H9 (cell line): Measurements from ENCODE around the gene CPA3. TPM values are rescaled to one million over a fixed set of nuclear protein-coding genes. Genes with fewer than 3 reads are reported as not detected.

Source experiments
- DNase-seq: peaks from one replicate; pipeline ENCODE4 v3.0.0-alpha.2; 2017
- H2AFZ ChIP-seq: one replicate; pipeline ENCODE4 v1.6.1; 2013; ENCODE audit warnings: mild to moderate bottlenecking, low read length, control low read depth, moderate library complexity
- H2AK5ac ChIP-seq: 2 replicates; pipeline ENCODE4 v1.6.1; 2013; ENCODE audit warnings: low read length, control low read depth, mixed read lengths; ENCODE audit not compliant: insufficient read length
- H2BK120ac ChIP-seq: one replicate; pipeline ENCODE4 v1.6.1; 2013; ENCODE audit warnings: low read depth, mild to moderate bottlenecking, low read length, control low read depth, inconsistent platforms; ENCODE audit not compliant: poor library complexity, severe bottlenecking
- H2BK12ac ChIP-seq: 2 replicates; pipeline ENCODE4 v1.6.1; 2013; ENCODE audit warnings: low read length, control low read depth, mixed read lengths, low read depth; ENCODE audit not compliant: insufficient read length
- H2BK15ac ChIP-seq: 2 replicates; pipeline ENCODE4 v1.6.1; 2013; ENCODE audit warnings: low read depth, low read length, control low read depth
- H2BK20ac ChIP-seq: one replicate; pipeline ENCODE4 v1.6.1; 2013; ENCODE audit warnings: low read depth, mild to moderate bottlenecking, low read length, control low read depth, inconsistent platforms; ENCODE audit not compliant: poor library complexity, severe bottlenecking
- H2BK5ac ChIP-seq: 2 replicates; pipeline ENCODE4 v1.6.1; 2013; ENCODE audit warnings: low read length, control low read depth, mixed read lengths; ENCODE audit not compliant: insufficient read length
- H3K14ac ChIP-seq: 2 replicates; pipeline ENCODE4 v1.6.1; 2013; ENCODE audit warnings: low read length, control low read depth; ENCODE audit not compliant: insufficient read depth
- H3K18ac ChIP-seq: 2 replicates; pipeline ENCODE4 v1.6.1; 2013; ENCODE audit warnings: low read depth, mild to moderate bottlenecking, mixed read lengths, low read length, control low read depth; ENCODE audit not compliant: insufficient read length
- H3K23ac ChIP-seq: 2 replicates; pipeline ENCODE4 v1.6.1; 2013; ENCODE audit warnings: low read length, control low read depth, mixed read lengths, low read depth; ENCODE audit not compliant: insufficient read length
- H3K23me2 ChIP-seq: 2 replicates; pipeline ENCODE4 v1.6.1; 2013; ENCODE audit warnings: low read depth, mild to moderate bottlenecking, mixed read lengths, low read length, control low read depth; ENCODE audit not compliant: insufficient read length, poor library complexity, severe bottlenecking
- H3K27ac ChIP-seq: 2 replicates; pipeline ENCODE4 v1.5.1; 2013; ENCODE audit warnings: low read length, control low read depth, mixed read lengths, low read depth; ENCODE audit not compliant: insufficient read length
- H3K27me3 ChIP-seq: 2 replicates; pipeline ENCODE4 v1.6.1; 2013; ENCODE audit warnings: low read length, control low read depth, inconsistent platforms; ENCODE audit not compliant: insufficient read depth
- H3K4ac ChIP-seq: 2 replicates; pipeline ENCODE4 v1.6.1; 2013; ENCODE audit warnings: low read depth, mild to moderate bottlenecking, control low read depth, inconsistent platforms, low read length, moderate library complexity
- H3K4me1 ChIP-seq: 2 replicates; pipeline ENCODE4 v1.6.1; 2013; ENCODE audit warnings: low read length, control low read depth, inconsistent platforms; ENCODE audit not compliant: insufficient read depth
- H3K4me2 ChIP-seq: 2 replicates; pipeline ENCODE4 v1.6.1; 2013; ENCODE audit warnings: low read length, control low read depth, mixed read lengths; ENCODE audit not compliant: insufficient read length, insufficient read depth
- H3K56ac ChIP-seq: 2 replicates; pipeline ENCODE4 v1.6.1; 2013; ENCODE audit warnings: low read depth, mild to moderate bottlenecking, mixed read lengths, low read length, control low read depth; ENCODE audit not compliant: insufficient read length
- H3K79me1 ChIP-seq: 2 replicates; pipeline ENCODE4 v1.6.1; 2013; ENCODE audit warnings: low read depth, mild to moderate bottlenecking, moderate library complexity, low read length, control low read depth, inconsistent platforms; ENCODE audit not compliant: insufficient read depth, poor library complexity, severe bottlenecking
- H3K79me2 ChIP-seq: 2 replicates; pipeline ENCODE4 v1.6.1; 2013; ENCODE audit warnings: low read length, control low read depth, inconsistent platforms; ENCODE audit not compliant: insufficient read depth
- H3K9ac ChIP-seq: 2 replicates; pipeline ENCODE4 v1.6.1; 2013; ENCODE audit warnings: low read length, control low read depth, mixed read lengths; ENCODE audit not compliant: insufficient read length; ENCODE audit errors: extremely low read depth
- H3K9me3 ChIP-seq: one replicate; pipeline ENCODE4 v1.6.1; 2013; ENCODE audit warnings: low read depth, low read length, inconsistent platforms; ENCODE audit not compliant: control insufficient read depth
- H3T11ph ChIP-seq: one replicate; pipeline ENCODE4 v1.6.1; 2013; ENCODE audit warnings: mild to moderate bottlenecking, low read length, control low read depth, inconsistent platforms
- H4K20me1 ChIP-seq: one replicate; pipeline ENCODE4 v1.6.1; 2013; ENCODE audit not compliant: control insufficient read depth, insufficient read length, insufficient read depth
- H4K5ac ChIP-seq: 2 replicates; pipeline ENCODE4 v1.6.1; 2013; ENCODE audit warnings: low read depth, mild to moderate bottlenecking, mixed read lengths, low read length, control low read depth; ENCODE audit not compliant: insufficient read length
- H4K8ac ChIP-seq: replicated peaks from 2 replicates; pipeline ENCODE4 v1.6.1; 2013; ENCODE audit warnings: low read length, control low read depth, mixed read lengths, low read depth; ENCODE audit not compliant: insufficient read length
- H4K91ac ChIP-seq: 2 replicates; pipeline ENCODE4 v1.6.1; 2013; ENCODE audit warnings: low read depth, mild to moderate bottlenecking, moderate library complexity, mixed read lengths, low read length, control low read depth; ENCODE audit not compliant: insufficient read length
- H3K27ac Mint-ChIP-seq, 3 experiments: 2 replicates in 2 of 3; 3 replicates in 1 of 3; pipeline ENCODE4 v1.8.0; 2020 to 2021; ENCODE audit warnings: mixed read lengths in 3 of 3, mild to moderate bottlenecking in 1 of 3, moderate library complexity in 1 of 3
- H3K27me3 Mint-ChIP-seq: 2 replicates; pipeline ENCODE4 v1.8.0; 2021; ENCODE audit warnings: low read depth, mild to moderate bottlenecking, moderate library complexity, mixed read lengths
- H3K36me3 Mint-ChIP-seq, 3 experiments: 2 replicates in 2 of 3; 3 replicates in 1 of 3; pipeline ENCODE4 v1.8.0; 2020 to 2021; ENCODE audit warnings: low read depth in 3 of 3, mixed read lengths in 3 of 3; ENCODE audit not compliant: insufficient read depth in 1 of 3
- H3K4me1 Mint-ChIP-seq, 2 experiments: 2 replicates each; pipeline ENCODE4 v1.8.0; 2020; ENCODE audit warnings: mixed read lengths in 2 of 2
- H3K4me3 Mint-ChIP-seq, 2 experiments: 2 replicates in 1 of 2; 3 replicates in 1 of 2; pipeline ENCODE4 v1.8.0; 2020 to 2021; ENCODE audit warnings: mild to moderate bottlenecking in 2 of 2, mixed read lengths in 2 of 2, moderate library complexity in 1 of 2
- H3K9me3 Mint-ChIP-seq, 2 experiments: 2 replicates in 1 of 2; 3 replicates in 1 of 2; pipeline ENCODE4 v1.8.0; 2020; ENCODE audit warnings: mild to moderate bottlenecking in 2 of 2, mixed read lengths in 2 of 2, moderate library complexity in 1 of 2
- CTCF ChIP-seq: fragments of 200-600 bp; sonication (generic); conservative IDR thresholded peaks from 3 replicates; pipeline ENCODE4 v1.8.0; 2021; ENCODE audit warnings: antibody characterized with exemption, mild to moderate bottlenecking
- WGBS: extraction: QIAGEN DNeasy Blood & Tissue Kit; methylation state at CpG from one replicate; pipeline ENCODE4 v1.1.7; 2013; ENCODE audit warnings: missing lambda C conversion rate, low lambda C conversion rate, mixed read lengths; ENCODE audit not compliant: insufficient read length; ENCODE audit errors: extremely low coverage; 5-methylcytosine and 5-hydroxymethylcytosine counted together
- total RNA-seq: library from RNA; stranded (reverse); gene quantifications from 2 replicates; pipeline ENCODE4 v1.2.1, GENCODE V29; 2021

Gene CPA3
- total RNA-seq, 1 experiment from 2014 or later: not detected

DNA sequence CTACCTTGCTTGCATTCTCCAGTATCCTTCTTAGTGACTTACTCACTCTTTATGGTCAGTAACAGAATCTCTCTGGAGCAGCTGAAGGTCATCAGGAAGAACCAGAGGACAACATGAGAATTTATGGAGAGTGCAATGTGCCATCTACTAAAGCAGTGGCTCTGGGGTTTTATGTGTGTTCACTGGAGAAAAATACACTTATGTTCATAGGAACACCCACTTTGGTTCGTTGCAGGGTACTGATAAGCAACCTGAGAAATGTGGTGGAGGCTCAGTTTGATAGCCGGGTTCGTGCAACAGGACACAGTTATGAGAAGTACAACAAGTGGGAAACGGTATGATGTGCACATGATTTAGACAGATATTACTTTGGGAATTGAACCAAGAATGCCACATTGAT lies 24.6 kb upstream of the CPA3 start:
- TF ChIP-seq CTCF: no peak
- no peak overlapping the region for H4K91ac ChIP-seq
- no peak overlapping the region for H3K56ac ChIP-seq
- WGBS: no CpG with 5 or more reads among the region's 4 CpGs
- Mint-ChIP-seq H3K27ac (no peak overlapping the region), H3K27me3 (no peaks in the 10 kb centered on the region; the same call in 1 of the 2 replicates), H3K9me3 (no peaks in the 10 kb centered on the region), H3K36me3 (no peaks in the 10 kb centered on the region), H3K4me1 (peaks cover 3 to 4% of the 10 kb centered on the region in 2 experiments; a peak in 2 of 4 replicates), H3K4me3 (no peak overlapping the region)
- no peak overlapping the region for H3K18ac ChIP-seq
- H3K4ac ChIP-seq: no peak overlapping the region
- no peak for DNase-seq
- H3K23ac ChIP-seq: no peak overlapping the region
- H2AFZ ChIP-seq: no peak overlapping the region
- no peak overlapping the region for H3K27ac ChIP-seq
- H3K9me3 ChIP-seq: no peaks in the 10 kb centered on the region
- H3K4me2 ChIP-seq: no peak overlapping the region
- H4K5ac ChIP-seq: no peak overlapping the region
- H2BK20ac ChIP-seq: no peak overlapping the region
- no peak overlapping the region for H3K9ac ChIP-seq
- no peak overlapping the region for H2BK15ac ChIP-seq
- no peaks in the 10 kb centered on the region for H3K23me2 ChIP-seq
- H3K79me1 ChIP-seq: no peaks in the 10 kb centered on the region
- H3K14ac ChIP-seq: no peak overlapping the region
- no peak overlapping the region for H4K8ac ChIP-seq
- H2BK12ac ChIP-seq: no peak overlapping the region
- H3K27me3 ChIP-seq: no peaks in the 10 kb centered on the region
- no peak overlapping the region for H2BK120ac ChIP-seq
- H2BK5ac ChIP-seq: no peak overlapping the region
- H3T11ph ChIP-seq: no peak overlapping the region
- no peak overlapping the region for H2AK5ac ChIP-seq
- no peaks in the 10 kb centered on the region for H3K4me1 ChIP-seq
- no peaks in the 10 kb centered on the region for H3K79me2 ChIP-seq
- H4K20me1 ChIP-seq: no peaks in the 10 kb centered on the region
